SKM-1 treated with dmso at 0.1 percent for 144 hours (cell line): Measurements from ENCODE around the gene CTNNA1.
"Not testable (repeated sequence)": the region's sequence is repeated elsewhere in the genome, so short reads cannot be mapped to it uniquely, and the experiment has no call there.

Experiments
- DNase-seq: peaks from one replicate; lab custom pipeline; 2025; ENCODE audit not compliant: unreplicated experiment; lab: John Stamatoyannopoulos, UW

Gene CTNNA1

DNA sequence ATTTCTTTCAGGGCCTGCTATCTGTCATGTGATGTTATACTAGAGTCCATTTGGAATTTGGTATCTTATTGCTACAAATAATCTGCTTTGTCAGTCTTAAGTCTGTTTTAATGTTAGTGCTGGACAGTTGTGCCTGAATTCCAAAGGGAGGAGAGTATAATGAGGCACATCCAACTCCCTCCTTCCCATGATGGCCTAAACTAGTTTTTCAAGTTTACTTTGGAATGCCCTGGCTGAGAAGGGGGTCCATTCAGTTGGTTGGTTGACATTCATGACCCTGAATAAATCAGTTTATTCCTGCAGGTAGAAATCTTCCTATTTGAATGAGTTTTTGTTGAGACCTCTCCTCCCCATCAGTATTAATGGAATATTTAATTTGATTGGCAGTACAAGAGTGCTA is 131.3 kb downstream of the CTNNA1 start:
- no peak for DNase-seq

DNA sequence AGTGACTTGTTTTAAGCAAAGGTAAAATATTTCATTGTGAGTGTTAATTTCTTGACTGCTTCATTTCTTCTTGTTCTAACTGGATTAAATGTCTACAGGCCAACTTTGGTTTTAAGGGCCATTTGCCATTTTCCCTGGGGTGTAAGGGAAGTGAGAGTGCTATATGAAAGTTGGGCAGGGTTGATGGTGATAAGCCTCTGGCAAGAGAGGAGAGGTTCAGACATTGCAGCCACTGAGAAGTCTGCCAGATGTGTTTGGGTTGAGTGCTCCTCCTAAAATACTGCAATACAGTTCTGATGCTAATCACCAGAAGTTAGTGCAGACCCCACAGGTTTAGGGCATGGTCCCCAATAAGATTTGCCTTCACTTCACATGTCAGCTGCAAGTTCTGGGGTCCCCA is 136.8 kb downstream of the CTNNA1 start:
- no peak for DNase-seq

DNA sequence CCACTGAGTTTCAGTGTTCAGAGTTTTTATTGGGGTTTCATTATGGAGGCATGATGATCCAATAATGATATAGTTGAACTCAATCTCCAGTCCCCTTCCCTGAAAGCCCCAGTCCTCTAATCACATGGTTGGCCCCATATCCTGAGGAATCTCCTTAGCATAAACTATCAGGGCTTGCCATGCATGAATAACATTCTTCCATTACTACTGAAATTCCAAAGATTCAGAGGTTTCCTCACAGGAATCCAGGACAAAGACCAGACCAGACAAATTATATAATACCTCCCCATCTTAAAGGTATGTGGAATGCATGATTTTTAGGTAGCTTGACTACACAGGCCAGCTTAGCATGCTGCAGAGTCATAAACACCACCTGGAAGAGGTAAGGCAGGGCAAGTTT is 137.4 kb downstream of the CTNNA1 start:
- no peak for DNase-seq

DNA sequence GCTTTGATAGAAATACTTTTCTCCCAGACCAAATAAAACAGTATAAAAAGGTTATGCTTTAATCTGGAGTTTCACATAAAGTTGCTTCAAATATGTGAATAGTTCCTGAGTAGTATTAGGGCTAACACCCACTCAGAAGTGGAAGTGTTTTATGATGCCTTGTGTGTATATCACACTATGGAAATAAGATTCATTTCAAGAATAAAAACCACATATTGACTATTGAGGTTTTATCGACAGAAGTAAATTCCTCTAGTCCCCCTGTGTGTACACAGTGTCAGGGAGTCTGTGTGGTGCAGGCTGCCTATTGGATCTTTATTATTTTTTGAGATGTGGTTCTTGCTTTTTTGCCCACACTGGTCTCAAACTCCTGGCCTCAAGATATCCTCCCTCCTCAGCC is 142.7 kb downstream of the CTNNA1 start:
- DNase-seq: no peak

DNA sequence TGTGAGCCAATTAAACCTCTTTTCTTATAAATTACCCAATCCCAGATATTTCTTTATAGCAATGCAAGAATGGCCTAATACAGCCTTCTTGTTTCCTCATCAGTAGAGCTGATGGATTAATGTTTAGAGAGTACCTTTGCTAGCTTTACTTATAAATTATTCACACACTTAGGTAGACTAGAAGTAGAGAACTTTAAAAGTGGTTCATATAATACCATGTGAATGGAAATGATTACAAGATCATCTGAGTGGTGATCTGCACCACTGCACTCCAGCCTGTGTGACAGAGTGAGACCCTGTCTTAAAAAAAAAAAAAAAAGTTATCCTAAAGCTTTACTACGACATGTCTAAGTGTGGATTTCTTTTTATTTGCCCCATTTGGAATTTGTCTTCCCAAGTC is 145.1 kb downstream of the CTNNA1 start:
- no peak for DNase-seq

DNA sequence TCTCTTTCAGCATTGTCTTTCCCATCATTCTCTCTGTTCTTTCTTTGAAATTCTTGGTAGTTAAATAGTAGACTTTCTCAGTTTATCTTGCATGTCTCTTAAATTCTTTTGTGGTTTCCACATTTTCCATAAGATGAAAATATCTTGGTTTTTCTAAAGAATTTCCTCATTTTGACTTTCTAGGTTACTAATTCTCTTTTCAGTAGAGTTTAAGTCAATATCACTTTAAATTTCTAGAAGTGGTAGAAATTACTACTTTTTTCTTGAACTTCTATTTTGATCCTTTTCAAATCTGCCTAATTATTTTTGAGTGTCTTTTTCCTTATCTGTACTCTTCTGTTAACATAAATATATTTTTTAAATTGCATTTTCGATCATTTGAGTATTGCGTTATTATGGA is 145.5 kb downstream of the CTNNA1 start:
- no peak for DNase-seq

DNA sequence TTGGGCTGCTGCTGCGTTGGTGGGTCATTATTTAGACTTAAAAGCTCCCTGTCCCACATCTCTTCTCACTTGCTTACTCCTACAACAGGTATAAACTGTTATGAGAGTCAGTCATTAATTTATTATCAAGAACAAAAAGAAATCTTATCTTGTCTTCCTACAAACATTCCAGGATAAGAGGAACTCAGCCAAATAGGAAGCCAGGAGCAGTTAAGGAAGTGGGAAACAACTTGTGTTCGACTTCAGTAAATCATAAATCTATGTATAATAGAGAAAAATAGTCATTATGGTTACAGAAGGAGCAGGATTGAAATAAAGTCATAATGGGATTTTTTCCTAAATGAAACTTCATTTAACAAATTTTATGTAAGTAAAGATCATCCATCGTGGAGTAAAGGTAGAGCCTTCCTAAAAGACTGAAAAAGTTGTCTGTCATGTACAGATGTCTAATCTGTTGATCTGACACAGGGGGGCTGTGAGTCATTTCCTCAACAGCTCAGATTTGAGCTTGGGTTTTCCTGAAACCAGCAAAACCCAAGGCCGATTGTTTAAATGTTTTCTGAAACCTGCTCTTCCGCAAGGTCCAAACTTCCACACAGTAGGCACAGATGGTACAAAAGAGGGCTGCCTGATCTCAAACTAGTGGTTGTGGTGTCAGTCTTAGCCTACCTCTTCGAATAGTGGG is 147.2 kb downstream of the CTNNA1 start:
- DNase-seq: no peak

DNA sequence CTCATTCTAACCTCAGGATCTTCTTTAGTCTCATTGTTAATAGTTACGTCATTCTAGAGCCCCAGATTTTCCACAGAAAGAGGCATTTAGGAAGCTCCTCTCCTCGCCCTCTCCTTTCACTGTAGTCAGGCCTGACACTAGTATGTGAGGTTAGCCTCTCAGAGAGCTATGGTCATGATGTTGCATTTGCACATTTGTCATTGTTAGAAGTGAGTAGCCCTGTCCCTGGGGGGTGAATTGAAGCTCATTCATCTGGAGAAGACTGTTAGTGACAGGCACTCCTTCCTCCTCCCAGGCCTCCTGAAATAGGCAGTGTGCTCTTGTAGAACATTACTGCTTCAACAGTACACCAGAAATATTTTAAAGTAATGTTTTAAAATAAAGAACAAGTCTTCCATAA is 148.5 kb downstream of the CTNNA1 start:
- DNase-seq: no peak

DNA sequence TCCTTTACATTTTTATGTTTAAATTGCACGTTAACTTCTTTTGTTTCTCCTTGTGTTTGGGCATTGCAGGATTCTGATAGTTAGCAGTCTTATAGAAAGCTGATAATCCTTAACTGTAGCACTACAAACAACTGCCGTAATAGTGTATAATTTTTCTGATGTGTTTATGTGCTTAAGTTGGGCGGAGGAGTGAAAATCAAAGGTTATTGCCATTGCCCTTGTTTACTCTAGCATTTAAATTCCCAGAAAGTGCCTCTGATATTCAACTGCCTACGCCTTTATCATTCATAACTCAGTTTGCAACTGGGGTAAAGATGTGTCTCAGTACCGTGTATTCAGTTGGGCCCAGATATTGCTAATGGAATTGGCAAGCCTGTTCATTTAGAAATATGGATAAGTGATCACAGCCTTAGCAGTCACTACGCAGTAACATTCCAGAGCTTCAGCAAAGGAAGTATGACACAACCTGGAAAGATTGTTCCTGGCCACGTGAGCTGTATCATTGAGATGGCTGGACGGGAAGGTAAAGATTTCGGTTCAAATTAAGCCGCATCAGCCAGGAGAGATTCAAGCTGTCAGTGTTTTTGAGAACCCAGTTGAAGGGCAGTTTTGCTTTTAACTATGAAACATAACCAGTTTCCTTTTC is 150.0 kb downstream of the CTNNA1 start:
- DNase-seq: no peak

DNA sequence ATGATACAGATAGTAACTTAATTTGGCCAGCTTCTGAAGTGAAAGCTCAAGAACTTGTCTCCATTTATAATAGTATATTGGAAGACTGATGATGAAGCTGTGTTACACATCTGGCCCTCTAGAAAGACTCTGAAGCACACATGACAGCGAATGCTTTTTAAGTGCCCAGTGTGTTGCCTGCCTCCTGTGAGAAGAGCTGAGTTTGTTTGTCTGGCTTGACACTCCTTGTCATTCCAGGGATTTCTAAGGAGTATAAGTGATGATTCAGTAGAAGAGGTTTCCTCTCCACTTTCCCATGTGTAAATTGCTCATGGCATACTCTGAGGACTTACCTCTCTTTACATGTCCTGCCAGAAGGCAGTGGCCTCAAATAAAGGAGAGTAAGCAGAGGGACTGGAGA is 152.3 kb downstream of the CTNNA1 start:
- no peak for DNase-seq

DNA sequence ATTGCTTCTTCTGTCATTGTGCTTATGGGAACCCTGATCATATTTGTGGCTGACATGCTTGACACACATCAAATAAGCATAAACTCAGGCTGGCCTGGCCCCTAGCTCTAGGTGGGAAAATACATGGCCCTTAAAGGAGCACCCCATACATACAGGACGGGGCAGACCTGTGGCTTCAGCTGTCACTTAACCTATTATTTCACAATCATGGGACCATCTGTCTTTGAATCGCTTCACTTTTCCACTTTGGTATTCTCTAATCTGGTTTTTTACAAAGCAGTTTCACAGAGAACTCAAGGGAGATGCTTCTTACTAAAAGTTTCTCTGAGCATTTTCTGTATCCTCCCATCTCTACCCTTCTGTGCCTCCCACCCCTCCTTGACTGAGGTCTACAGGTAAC is 156.5 kb downstream of the CTNNA1 start:
- DNase-seq: no peak

DNA sequence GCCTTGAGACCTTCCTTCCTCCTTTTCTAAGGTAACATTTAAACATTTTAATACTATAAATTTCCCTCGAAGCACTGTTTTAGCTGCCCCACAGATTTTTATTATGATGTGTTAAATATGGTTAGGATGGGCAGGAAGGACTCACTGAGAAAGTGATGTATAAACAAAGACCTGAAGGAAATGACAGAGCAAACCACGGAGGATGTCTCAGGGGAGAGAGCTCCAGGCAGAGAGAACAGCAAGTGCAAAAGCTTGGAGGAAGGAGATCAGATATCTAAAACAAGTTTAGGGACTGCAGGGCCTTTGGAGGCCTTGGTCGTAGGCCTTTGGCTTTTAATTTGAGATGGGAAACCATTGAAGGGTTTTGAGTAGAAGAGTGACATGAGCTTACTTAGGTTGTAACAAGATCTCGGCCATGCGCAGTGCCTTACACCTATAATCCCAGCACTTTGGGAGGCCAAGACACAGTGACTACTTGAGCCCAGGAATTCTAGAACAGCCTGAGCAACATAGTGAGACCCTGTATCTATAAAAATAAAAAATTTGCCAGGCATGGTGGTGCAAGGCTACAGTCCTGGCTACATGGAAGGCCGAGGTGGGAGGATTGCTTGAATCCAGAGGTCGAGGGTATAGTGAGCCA is 157.4 kb downstream of the CTNNA1 start:
- no peak for DNase-seq

DNA sequence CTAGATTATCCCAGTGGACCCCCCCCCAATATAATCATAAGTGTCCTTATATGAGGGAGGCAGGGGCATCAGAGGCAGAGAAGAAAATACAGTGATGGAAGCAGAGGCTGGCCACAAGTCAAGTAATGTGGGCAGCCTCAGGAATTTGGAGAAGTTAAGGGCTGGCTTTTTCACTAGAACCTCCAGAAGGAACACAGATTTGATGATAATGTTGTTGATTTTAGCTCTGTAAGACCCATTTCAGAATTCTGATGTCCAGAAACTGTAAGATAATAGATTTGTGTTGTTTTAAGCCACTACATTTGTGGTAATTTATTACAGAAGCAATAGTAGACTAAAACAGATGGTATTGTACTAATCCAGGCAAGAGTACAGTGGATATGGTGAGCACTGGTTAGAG is 158.2 kb downstream of the CTNNA1 start:
- no peak for DNase-seq

DNA sequence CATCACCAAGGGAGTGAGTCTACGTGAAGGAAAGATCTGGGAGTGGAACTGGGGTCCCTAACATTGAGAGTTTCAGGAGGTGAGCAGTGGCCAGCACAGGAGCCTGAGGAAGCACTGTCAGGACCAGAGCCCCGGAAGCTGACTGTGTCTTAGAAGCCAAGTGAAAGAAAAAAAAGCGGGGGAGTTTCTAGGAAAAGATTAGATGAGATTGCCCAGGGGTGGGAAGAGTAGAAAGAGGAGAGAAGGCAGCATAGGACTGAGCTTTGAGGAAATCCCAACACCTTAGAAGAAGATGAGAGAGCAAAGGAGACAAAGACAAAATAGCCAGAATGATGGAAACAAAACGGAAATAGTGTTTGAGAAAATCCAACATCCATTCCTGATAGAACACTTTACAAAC is 158.9 kb downstream of the CTNNA1 start:
- no peak for DNase-seq

DNA sequence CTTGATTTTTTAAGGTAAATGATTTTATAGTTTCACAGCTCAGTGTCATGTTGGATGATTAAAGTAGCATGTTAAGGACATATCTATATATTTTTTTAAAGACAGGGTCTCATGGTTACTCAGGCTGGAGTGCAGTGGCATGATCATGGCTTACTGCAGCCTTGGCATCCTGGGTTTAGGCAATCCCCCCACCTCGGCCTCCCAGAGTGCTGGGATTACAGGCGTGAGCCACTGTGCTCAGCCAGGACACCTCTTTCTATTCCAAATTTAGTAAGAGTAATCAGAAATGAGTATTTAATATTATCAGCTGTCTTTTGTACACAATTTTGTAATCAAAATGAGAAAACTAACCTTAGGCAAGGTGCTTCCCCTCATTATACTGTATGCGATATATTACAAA is 160.5 kb downstream of the CTNNA1 start:
- no peak for DNase-seq

DNA sequence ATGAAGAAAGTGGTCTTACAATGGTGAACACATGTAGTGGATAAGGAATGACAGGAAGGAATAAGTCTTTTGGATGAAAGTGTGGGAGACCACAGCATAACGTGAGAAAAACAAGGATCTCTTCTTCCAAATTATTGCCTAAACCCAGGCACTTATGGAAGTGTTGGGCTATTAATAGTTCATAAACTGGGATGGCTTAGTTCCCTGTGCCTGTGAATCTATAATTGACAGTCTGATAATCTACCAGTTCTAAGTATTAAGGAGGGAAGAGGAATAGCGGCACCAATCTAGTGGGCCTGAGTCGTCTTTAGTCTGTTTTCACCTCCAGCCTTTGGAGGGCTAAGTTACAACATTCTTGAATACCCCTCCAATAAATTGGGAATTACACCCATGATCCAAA is 161.1 kb downstream of the CTNNA1 start:
- DNase-seq: no peak

DNA sequence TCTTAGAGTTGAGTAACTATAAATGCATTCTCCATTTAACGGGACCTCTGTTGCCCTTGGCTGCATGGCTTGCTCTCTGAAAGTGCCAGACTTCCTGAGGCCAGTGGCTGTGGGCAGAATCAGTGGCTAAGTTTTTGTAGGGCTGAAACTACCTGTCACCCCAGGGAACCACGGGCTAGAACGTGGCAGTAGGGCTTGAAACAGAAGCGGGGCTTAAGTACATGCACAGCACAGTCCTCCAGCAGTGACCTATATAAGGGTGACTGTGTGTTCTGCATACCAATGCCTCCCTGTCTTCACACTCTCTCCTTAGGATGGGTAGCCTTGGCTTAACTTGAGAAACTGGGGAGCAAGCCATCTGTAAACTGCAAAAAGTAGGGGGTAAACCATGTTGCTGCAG is 165.5 kb downstream of the CTNNA1 start:
- no peak for DNase-seq

DNA sequence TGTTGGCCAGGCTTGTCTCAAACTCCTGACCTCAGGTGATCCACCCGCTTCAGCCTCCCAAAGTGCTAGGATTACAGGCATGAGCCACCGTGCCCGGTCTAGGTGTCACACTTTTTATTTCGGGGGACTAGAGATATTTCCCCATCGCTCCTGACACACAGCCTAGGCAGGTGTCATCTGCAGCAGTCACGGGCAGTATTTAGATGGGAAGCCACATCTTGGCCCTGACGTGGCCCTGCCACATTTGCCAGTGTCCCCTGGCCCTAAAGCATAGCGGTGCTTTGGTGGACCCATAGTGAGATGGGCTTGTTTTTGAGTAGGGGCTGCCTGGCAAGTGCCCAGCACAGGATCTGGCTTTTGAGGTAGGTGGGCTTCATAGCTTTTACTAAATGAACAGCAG is 167.0 kb downstream of the CTNNA1 start:
- DNase-seq: no peak

DNA sequence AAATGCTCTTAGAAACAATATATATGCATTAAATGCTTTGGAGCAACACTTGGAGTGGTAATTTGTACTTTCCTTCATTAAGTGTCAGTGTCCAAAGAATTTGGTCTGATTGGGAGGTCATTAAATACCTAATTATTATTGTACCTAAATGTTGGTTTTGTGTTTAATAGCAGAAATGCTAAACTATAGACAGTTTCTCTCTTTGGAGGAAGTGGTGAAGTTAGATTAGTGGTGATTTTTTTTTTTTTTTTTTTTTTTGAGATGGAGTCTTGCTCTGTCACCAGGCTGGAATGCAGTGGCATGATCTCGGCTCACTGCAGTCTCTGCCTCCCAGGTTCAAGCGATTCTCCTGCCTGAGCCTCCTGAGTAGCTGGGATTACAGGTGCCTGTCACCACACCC is 168.1 kb downstream of the CTNNA1 start:
- DNase-seq: not testable (repeated sequence)

DNA sequence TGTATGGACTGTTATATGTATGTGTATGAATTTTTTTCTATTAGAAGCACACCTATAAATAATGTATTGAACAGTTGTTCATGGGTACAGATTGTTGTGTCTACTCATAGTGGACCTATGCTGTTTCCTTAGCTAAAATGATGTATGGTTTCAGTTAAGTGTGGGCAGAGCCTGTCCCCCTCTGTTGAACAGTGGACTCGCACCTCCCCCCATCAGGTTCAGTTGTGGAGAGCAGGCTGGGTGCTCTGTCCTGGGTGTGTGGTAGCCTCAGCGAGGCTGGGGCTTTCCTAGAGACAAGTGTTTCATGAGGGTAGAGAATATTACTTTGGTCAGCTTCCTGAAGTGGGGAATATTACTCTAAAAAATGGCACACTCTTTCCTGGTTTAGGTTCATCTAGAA is 169.3 kb downstream of the CTNNA1 start:
- no peak for DNase-seq

DNA sequence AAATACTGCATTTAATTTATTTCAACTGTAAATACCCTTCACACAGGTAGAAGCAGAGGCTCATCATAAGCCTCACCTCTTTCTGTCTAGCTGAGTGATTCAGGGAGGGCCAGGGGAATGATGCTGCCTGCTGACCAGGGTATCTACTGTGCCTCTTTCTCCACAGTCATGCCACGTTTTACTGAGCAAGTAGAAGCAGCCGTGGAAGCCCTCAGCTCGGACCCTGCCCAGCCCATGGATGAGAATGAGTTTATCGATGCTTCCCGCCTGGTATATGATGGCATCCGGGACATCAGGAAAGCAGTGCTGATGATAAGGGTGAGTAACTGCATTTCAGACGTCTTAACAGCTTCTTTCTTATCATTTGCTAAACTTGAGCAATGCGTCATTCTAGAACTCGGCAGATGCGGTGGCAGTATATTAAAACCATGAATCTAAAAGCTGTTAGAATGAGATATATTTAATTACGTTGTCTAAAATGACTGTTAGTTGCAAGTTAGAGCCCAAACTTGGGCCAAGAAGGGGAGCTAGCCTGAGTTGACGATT is 171.9 kb downstream of the CTNNA1 start:
- DNase-seq: no peak

DNA sequence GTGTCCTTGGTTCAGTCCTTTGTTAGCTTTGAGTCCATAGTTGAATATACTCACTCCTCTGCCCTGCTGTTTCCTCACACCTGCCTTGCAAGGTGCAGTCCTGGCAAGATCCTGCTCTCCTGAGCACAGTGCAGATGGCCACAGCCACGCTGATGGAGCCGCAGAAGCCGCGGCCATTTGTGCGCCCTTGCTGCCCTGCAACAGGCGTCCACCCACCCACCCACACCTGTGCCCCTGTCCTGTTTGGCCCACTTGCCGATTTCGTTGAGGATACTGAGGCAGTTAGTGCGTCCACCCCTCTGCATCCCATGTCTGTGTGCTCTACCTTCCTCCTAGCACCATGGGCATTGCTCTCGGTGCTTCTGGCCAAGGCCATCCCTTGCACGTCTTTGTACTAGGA is 173.0 kb downstream of the CTNNA1 start:
- DNase-seq: no peak
